Measurements from ENCODE around the gene TMEM176A.

The TMEM176A gene

DNA sequence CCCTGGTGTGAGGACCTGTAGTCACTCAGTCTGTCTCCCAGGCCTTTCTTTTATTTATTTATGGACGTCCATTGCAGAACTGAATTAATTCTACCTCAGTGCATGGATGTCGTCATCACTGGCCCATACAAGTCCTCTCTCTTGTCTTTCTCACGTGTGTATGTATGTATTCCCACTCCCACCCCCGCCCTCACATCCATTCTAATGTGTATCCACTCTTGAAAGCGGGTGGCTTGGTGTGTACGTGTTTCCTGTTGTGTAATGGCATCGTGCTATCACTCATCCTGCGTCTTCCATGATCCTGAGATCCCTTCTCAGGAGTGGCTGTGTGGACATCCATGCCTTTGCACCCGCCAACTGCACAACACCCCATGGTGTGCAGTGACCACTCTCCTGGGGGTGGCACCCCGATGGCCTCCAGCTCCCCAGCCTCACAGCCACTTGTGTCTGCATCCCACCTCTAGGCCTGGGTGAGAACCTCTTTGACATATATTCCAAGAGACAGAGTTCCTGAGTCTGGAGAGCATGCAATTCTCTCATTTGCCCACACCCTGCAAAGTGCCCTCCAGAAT is 48.7 kb downstream of the TMEM176A start:
- no peak for DNase-seq

- DNase-seq = no peak
These were observed 49.7 kb downstream of the TMEM176A start for GRCh38 chr7:150850273-150850672.

DNA sequence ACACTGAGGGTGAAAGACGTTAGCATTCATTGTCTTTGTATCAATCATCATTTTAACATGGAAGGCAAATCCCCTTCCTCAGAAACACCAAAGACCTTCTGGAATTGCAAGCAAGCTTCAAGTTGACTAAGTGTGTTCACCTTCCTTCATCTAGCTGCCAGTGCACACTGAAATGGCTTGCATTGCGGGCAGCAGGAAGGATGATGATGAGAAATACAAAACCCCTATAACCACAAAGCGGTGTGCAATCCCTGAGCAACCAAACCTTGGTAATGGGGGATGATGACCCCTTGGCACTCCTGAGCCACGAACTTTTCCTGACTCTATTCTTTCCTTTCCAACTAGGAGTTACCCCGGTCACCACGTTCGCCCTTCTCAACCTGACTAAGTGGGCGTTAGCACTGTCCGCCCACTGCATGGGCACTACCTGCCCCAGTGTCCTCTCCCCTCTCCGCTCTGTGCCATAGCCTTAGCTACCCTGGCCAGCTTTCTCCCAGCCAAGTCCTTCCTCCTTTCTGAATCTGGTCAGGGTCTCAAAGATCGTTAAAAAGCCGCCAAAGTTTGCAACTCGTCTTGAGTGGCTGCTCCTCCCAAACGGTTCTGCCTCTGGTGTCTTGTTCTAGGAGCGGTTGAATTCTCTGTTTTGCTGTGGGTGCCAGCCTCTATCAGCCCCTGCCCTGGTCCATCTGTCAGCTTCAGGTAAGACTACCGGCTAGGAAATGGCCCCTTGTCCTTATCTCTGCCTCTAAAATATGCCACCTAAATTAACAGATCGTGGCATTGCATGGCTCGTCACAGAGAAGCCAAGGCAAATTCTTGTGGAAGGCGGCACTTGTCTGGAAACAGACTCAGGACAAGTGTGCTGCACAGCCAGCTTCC is 51.2 kb downstream of the TMEM176A start:
- DNase-seq = no peak

DNA sequence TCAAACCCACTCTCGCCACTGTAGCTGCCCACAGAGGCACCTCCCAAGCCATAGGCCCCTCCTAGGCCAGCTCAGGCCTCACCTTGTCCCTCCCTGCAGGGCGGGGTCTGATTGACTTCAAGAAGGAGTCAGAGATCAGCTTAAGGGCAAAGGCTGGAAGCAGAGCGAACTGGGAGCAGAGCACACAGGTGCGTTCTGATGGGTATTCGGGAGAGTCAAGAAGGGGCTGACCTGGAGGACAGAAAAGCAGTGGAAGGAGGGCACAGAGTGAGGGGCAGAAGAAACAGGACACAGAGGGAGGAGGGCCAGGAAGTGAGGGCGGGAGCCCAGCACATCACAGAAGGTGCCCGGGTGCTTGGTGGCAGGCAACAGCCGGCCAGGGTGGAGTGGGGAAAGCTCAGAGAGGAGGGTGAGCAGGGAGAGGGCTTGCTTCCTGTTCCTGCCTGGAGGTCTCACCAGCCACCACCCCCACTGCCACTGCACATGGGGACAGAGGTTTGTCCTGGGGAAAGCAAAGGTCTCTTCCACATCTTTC is 51.9 kb downstream of the TMEM176A start, which contains the start of gene AOC1:
TSS of gene AOC1 (plus strand) at position 147 of the 535 bp plus-strand sequence. CDS start 3,954 bp downstream, outside the sequence.
- DNase-seq = no peak

- no peak for DNase-seq
These were observed 53.8 kb downstream of the TMEM176A start for GRCh38 chr7:150854066-150855000.

Data from stimulated activated CD4-positive, alpha-beta T cell treated with anti-CD3 and anti-CD28 coated beads, Interleukin-4, amount 100 ng/mL, for 24 hours (primary cell).